Nephron (organoid): ENCODE measurements around the gene DPY19L3.

Source experiments
- H3K27ac Mint-ChIP-seq, 3 experiments: 2 replicates each; pipeline ENCODE4 v1.8.0; 2020; ENCODE audit warnings: mixed read lengths in 3 of 3, mild to moderate bottlenecking in 2 of 3, moderate library complexity in 1 of 3
- H3K27me3 Mint-ChIP-seq: 2 replicates; pipeline ENCODE4 v1.8.0; 2021; ENCODE audit warnings: low read depth, mild to moderate bottlenecking, moderate library complexity, mixed read lengths
- H3K36me3 Mint-ChIP-seq: 2 replicates; pipeline ENCODE4 v1.8.0; 2020; ENCODE audit warnings: low read depth, mixed read lengths
- H3K4me1 Mint-ChIP-seq: 2 replicates; pipeline ENCODE4 v1.8.0; 2020; ENCODE audit warnings: mixed read lengths
- H3K4me3 Mint-ChIP-seq, 3 experiments: 2 replicates each; pipeline ENCODE4 v1.8.0; 2020; ENCODE audit warnings: mild to moderate bottlenecking in 3 of 3, mixed read lengths in 3 of 3, moderate library complexity in 2 of 3
- H3K9me3 Mint-ChIP-seq: 2 replicates; pipeline ENCODE4 v1.8.0; 2020; ENCODE audit warnings: mixed read lengths
- TF ChIP-seq, protein P1 (sequence below), 3 experiments: fragments of 200-600 bp; sonication (generic); IDR thresholded peaks; one replicate each; pipeline ENCODE4 v1.5.0; 2021; ENCODE audit warnings: antibody characterized with exemption in 3 of 3; ENCODE audit not compliant: unreplicated experiment in 3 of 3

DPY19L3 gene

DNA sequence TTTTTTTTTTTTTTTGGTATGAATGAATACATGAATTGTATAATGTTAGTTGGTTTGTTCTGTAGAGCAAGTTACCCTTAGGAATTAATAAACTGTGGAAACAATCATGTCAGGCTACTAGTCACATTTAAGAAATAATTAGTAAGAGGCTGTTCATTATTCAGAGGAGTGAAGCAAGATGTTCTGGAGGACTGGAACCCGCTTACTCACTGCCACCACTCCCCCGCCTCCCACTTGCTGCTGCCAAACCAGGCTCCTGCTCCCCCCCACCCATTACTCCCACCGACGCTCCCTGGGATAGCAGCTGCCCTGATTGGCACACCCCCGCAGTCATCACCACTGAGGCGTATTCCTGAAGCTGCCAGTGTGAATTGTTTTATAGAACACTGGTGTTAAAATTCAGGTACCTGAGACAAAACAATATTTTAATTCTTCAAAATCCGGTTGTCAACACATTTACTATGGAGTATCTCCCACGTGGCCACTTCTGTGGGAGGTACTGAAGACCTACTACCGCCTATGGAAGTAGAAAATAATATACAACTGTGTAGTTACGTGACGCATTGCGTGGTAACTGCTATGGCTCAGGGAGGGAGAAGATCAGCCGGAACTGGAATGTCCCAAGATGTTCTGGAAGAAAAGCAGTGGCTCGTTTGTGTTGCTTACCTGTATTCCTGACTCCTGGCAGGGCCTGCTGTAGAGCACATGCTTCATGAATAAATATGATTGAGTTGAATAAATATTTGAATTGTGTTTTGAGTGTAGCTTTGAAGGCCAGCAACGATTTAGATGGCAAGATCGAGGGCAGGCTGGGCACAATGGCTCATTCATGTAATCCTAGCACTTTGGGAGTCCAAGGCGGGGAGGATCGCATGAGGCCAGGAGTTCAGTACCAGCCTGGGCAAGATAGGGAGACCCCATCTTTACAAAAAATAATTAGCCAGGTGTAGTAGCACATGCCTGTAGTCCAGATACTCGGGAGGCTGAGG is 1.7 kb downstream of the DPY19L3 start:
- peak overlapping the region; percentile 91 to 98 (median 92) for H3K4me3 Mint-ChIP-seq
- TF ChIP-seq, protein P1, sequence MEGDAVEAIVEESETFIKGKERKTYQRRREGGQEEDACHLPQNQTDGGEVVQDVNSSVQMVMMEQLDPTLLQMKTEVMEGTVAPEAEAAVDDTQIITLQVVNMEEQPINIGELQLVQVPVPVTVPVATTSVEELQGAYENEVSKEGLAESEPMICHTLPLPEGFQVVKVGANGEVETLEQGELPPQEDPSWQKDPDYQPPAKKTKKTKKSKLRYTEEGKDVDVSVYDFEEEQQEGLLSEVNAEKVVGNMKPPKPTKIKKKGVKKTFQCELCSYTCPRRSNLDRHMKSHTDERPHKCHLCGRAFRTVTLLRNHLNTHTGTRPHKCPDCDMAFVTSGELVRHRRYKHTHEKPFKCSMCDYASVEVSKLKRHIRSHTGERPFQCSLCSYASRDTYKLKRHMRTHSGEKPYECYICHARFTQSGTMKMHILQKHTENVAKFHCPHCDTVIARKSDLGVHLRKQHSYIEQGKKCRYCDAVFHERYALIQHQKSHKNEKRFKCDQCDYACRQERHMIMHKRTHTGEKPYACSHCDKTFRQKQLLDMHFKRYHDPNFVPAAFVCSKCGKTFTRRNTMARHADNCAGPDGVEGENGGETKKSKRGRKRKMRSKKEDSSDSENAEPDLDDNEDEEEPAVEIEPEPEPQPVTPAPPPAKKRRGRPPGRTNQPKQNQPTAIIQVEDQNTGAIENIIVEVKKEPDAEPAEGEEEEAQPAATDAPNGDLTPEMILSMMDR (IDR thresholded peaks at IDR 0.05; ENCODE audit: unreplicated experiment in 3 of 3) = no peak
- H3K4me1 Mint-ChIP-seq = peaks cover 35% of the 10 kb centered on the region
- peaks cover 44% of the 10 kb centered on the region for H3K36me3 Mint-ChIP-seq
- no peaks in the 10 kb centered on the region for H3K27me3 Mint-ChIP-seq
- no peaks in the 10 kb centered on the region for H3K9me3 Mint-ChIP-seq
- H3K27ac Mint-ChIP-seq = peak overlapping the region; percentile 89 to 97 (median 94)

DNA sequence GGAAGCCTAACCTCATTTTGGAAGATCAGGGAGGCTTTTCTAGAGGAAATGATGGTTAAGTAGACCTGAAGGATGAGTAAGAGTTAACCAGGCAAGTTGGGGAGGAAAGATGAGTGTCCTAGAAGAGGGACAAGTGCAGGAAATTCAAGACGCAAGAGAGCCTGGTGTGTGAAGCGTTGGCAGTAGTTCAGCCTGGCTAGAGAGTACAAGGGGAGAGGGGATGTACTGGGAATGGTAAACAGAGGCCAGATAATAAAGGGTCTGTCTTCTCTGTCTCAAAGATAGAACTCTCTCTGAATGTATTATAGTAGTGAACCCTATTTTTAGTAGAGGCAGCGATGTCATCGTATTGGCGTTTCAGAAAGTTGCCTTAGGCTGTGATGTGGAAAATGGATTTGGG is 9.7 kb downstream of the DPY19L3 start:
- H3K9me3 Mint-ChIP-seq = no peaks in the 10 kb centered on the region
- H3K4me3 Mint-ChIP-seq = no peak overlapping the region
- H3K27me3 Mint-ChIP-seq = no peaks in the 10 kb centered on the region
- no peak overlapping the region for H3K27ac Mint-ChIP-seq
- peaks cover 67% of the 10 kb centered on the region for H3K36me3 Mint-ChIP-seq
- TF ChIP-seq, protein P1 (IDR thresholded peaks at IDR 0.05; ENCODE audit: unreplicated experiment in 3 of 3) = no peak
- no peaks in the 10 kb centered on the region for H3K4me1 Mint-ChIP-seq

DNA sequence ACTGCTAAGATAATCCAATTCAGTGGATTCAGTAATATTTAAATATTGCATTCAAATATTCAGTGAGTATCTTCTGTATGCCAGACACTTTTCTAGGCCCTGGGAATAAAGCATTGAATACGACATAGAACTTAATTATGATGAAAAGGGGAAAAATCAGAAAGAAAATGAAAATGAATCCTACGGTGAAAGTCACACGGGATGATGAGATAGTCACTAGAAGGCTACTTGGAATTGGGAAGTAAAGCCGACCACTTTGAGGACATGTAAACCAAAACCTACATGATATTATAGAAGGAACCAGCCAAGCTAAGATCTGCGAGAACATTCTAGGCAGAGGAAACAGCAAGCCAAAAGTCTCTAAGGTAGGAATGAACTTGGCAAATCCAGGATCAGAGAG is 10.1 kb downstream of the DPY19L3 start:
- no peaks in the 10 kb centered on the region for H3K27me3 Mint-ChIP-seq
- H3K4me3 Mint-ChIP-seq = no peak overlapping the region
- no peak overlapping the region for H3K27ac Mint-ChIP-seq
- no peaks in the 10 kb centered on the region for H3K4me1 Mint-ChIP-seq
- no peaks in the 10 kb centered on the region for H3K9me3 Mint-ChIP-seq
- peaks cover 66% of the 10 kb centered on the region for H3K36me3 Mint-ChIP-seq
- TF ChIP-seq, protein P1 (IDR thresholded peaks at IDR 0.05; ENCODE audit: unreplicated experiment in 3 of 3) = no peak

DNA sequence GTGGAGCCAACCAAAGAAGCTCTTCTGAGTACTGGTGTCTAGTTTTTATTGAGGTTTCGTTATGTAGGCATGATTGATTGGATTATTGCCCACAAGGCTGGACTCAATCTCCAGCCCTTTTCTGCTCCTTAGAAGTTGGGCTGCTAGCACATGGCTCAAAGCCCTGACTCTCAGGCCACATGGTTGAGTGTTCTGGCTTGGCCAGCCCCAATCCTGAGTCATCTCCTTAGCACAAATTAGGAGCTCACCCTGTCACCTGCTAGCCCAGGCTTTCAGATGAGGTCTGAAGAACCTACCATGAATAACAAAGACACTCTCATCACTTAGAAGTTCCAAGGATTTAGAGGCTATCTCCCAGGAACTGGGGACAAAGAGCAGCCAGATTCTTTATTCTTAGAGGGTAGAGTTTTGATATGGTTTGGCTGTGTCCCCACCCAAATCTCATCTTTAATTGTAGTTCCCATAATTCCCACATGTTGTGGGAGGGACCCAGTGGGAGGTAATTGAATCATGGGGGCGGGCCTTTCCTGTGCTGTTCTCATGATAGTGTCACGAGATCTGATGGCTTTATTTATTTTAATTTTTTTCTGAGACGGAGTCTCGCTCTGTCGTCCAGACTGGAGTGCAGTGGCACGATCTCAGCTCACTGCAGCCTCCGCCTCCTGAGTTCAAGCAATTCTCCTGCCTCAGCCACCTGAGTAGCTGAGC is 11.3 kb downstream of the DPY19L3 start:
- TF ChIP-seq, protein P1 (IDR thresholded peaks at IDR 0.05; ENCODE audit: unreplicated experiment in 3 of 3) = no peak
- peaks cover 3% of the 10 kb centered on the region for H3K4me1 Mint-ChIP-seq
- H3K27me3 Mint-ChIP-seq = no peaks in the 10 kb centered on the region

DNA sequence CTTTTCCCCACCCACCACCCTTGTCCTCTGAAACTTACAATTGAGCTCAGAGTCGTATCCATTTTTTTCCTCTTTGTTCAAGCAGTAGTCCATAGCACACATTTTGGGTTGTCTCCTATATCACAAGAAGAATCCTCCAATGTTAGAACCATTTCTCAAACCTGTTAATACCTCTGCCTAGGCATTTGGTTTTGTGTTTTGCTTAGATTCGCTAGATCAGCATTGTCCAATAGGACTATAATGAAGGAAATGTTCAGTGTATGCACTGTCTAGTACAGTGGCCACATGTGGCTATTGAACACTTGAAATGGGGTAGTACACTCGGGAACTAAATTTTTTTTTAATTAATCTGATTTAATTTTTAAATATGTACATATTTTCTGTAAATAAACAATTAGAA is 12.6 kb downstream of the DPY19L3 start:
- H3K27ac Mint-ChIP-seq = peak overlapping the region in 1 of 3 experiments; percentile 4
- peaks cover 12% of the 10 kb centered on the region for H3K4me1 Mint-ChIP-seq
- H3K36me3 Mint-ChIP-seq = peaks cover 60% of the 10 kb centered on the region
- H3K4me3 Mint-ChIP-seq = no peak overlapping the region
- TF ChIP-seq, protein P1 (IDR thresholded peaks at IDR 0.05; ENCODE audit: unreplicated experiment in 3 of 3) = no peak
- no peaks in the 10 kb centered on the region for H3K27me3 Mint-ChIP-seq
- no peaks in the 10 kb centered on the region for H3K9me3 Mint-ChIP-seq

More for the DNA sequence above, 11.3 kb downstream of the DPY19L3 start:
- peaks cover 61% of the 10 kb centered on the region for H3K36me3 Mint-ChIP-seq
- no peak overlapping the region for H3K27ac Mint-ChIP-seq
- H3K4me3 Mint-ChIP-seq = no peak overlapping the region
- no peaks in the 10 kb centered on the region for H3K9me3 Mint-ChIP-seq
